ENCODE results near the gene VPS35.
A peak's percentile ranks its signal among the peaks of the same experiment; 100 is the strongest.

VPS35 gene

DNA sequence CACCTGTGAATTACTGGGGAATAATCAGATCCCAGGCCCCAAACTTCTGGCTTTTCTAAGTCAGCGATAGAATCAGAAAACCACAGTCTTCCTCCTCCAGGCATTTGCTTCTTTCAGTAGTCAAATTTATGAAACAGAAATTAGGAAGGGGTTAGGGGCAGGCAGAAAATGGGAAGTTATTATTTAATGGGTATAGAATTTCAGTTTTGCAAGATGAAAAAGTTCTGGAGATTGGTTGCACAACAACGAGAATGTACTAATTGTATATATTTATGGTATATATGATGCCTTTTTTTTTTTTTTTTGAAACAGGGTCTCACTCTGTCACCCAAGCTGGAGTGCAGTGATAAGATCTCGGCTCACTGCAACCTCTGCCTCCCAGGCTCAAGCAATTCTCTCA is 23.9 kb upstream of the VPS35 start:
- Histone ChIP-seq H2BK12ac (ENCODE audit: low read length) (no peak overlapping the region), H4K8ac (ENCODE audit: low read depth, low read length) (no peak overlapping the region), H3K23ac (ENCODE audit: low read length) (no peak overlapping the region), H3K79me1 (ENCODE audit: low read length) (peaks cover 4% of the 10 kb centered on the region), H3K18ac (ENCODE audit: low read length) (no peak overlapping the region), H3K4me3 (ENCODE audit: low read depth, low read length) (no peak overlapping the region), H3K27me3 (ENCODE audit: insufficient read depth, low read length) (no peaks in the 10 kb centered on the region), H4K91ac (ENCODE audit: low read depth, low read length) (no peak overlapping the region), H2AK5ac (ENCODE audit: low read length) (no peak overlapping the region), H3K79me2 (ENCODE audit: control insufficient read depth, insufficient read depth, low read length, poor library complexity) (peaks cover 1% of the 10 kb centered on the region), H4K12ac (ENCODE audit: low read depth, low read length) (no peak overlapping the region), H3K36me3 (ENCODE audit: control insufficient read depth in 1 of 2, insufficient read depth in 2 of 2, low read length in 2 of 2) (no peaks in the 10 kb centered on the region), H2AFZ (ENCODE audit: insufficient read depth, low read length, poor library complexity) (no peak overlapping the region), H2BK5ac (ENCODE audit: low read depth, low read length, poor library complexity) (no peak overlapping the region), H3K9ac (ENCODE audit: low read length) (no peak overlapping the region), H2BK120ac (ENCODE audit: insufficient read depth, low read length, poor library complexity) (no peak overlapping the region), H3K4ac (ENCODE audit: low read depth, low read length) (no peak overlapping the region), H3K4me1 (ENCODE audit: control insufficient read depth in 1 of 2, insufficient read depth in 2 of 2, low read length in 2 of 2) (peaks cover 0 to 9% of the 10 kb centered on the region in 2 experiments), H3K4me2 (ENCODE audit: low read length) (no peak overlapping the region), H3K9me3 (ENCODE audit: insufficient read depth, low read depth, low read length) (no peaks in the 10 kb centered on the region), H3K14ac (ENCODE audit: low read length) (no peak overlapping the region), H3K27ac (ENCODE audit: low read depth, low read length) (no peak overlapping the region)
- no peak for DNase-seq
- WGBS (ENCODE audit: extremely low coverage, insufficient coverage, insufficient read length): no CpG with 5 or more reads among the region's 3 CpGs

DNA sequence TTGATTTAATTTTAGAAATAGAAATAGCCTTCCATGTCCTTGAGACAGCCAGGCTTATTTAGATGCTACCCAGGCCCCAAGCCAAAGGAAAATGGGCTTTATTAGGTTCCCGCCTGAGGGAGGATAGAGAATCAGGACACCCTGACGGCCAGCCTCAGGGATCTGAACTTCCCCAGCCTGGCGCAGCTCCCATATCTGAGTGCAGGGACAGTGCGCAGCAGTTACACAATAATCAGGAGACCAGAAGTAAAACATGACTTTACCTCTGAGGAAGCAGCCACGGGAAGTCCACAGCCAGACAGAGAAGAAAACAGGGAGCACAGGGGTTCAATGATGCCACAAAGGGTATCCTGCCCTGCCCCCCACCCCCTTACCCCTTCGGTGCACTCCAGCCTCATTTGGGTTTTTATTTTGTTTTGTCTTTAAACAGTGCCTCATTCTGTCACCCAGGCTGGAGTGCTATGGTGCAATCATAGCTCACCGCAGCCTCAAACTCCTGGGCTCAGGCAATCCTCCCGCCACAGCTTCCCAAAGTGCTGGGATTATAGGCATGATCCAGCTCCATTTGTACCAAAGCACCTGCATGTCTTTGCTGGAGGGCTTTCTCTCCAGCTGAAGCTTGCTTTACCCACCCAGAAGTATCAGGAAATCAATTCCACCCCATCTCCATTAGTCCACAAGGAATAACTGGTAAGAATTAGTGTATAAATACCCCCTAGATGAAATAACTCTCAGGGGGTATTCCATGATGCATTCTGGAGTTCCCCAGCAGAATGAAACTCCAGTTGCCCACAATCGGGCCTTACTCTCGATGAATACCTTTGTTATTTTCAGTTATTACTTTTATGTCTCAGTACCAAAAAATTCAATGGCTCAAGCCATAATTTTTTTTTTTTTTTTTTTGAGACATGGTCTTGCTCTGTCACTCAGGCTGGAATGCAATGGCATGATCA is 22.4 kb upstream of the VPS35 start:
- peak overlapping the region; percentile 7 for H4K8ac ChIP-seq (ENCODE audit: low read depth, low read length)
- no peak overlapping the region for H3K18ac ChIP-seq (ENCODE audit: low read length)
- peaks cover 1% of the 10 kb centered on the region for H3K79me2 ChIP-seq (ENCODE audit: control insufficient read depth, insufficient read depth, low read length, poor library complexity)
- no peaks in the 10 kb centered on the region for H3K27me3 ChIP-seq (ENCODE audit: insufficient read depth, low read length)
- H2BK12ac ChIP-seq (ENCODE audit: low read length): peak overlapping the region; percentile 70
- peak overlapping the region; percentile 8 for H2BK120ac ChIP-seq (ENCODE audit: insufficient read depth, low read length, poor library complexity)
- no peak overlapping the region for H3K14ac ChIP-seq (ENCODE audit: low read length)
- no peaks in the 10 kb centered on the region for H3K9me3 ChIP-seq (ENCODE audit: insufficient read depth, low read depth, low read length)
- H4K91ac ChIP-seq (ENCODE audit: low read depth, low read length): peak overlapping the region; percentile 26
- no peak overlapping the region for H2BK5ac ChIP-seq (ENCODE audit: low read depth, low read length, poor library complexity)
- no peak overlapping the region for H3K9ac ChIP-seq (ENCODE audit: low read length)
- H3K4me2 ChIP-seq (ENCODE audit: low read length): no peak overlapping the region
- no peak overlapping the region for H3K4me3 ChIP-seq (ENCODE audit: low read depth, low read length)
- H4K12ac ChIP-seq (ENCODE audit: low read depth, low read length): no peak overlapping the region
- DNase-seq: peak in 1 of 2 donors; percentile 8
- H3K23ac ChIP-seq (ENCODE audit: low read length): no peak overlapping the region
- no peak overlapping the region for H3K4ac ChIP-seq (ENCODE audit: low read depth, low read length)
- H3K27ac ChIP-seq (ENCODE audit: low read depth, low read length): no peak overlapping the region
- no peaks in the 10 kb centered on the region for H3K36me3 ChIP-seq (ENCODE audit: control insufficient read depth in 1 of 2, insufficient read depth in 2 of 2, low read length in 2 of 2)
- no peak overlapping the region for H2AFZ ChIP-seq (ENCODE audit: insufficient read depth, low read length, poor library complexity)
- H3K4me1 ChIP-seq (ENCODE audit: control insufficient read depth in 1 of 2, insufficient read depth in 2 of 2, low read length in 2 of 2): peaks cover 0 to 9% of the 10 kb centered on the region in 2 experiments
- peaks cover 4% of the 10 kb centered on the region for H3K79me1 ChIP-seq (ENCODE audit: low read length)
- H2AK5ac ChIP-seq (ENCODE audit: low read length): no peak overlapping the region
- no CpG with 5 or more reads among the region's 10 CpGs for WGBS (ENCODE audit: extremely low coverage, insufficient coverage, insufficient read length)

DNA sequence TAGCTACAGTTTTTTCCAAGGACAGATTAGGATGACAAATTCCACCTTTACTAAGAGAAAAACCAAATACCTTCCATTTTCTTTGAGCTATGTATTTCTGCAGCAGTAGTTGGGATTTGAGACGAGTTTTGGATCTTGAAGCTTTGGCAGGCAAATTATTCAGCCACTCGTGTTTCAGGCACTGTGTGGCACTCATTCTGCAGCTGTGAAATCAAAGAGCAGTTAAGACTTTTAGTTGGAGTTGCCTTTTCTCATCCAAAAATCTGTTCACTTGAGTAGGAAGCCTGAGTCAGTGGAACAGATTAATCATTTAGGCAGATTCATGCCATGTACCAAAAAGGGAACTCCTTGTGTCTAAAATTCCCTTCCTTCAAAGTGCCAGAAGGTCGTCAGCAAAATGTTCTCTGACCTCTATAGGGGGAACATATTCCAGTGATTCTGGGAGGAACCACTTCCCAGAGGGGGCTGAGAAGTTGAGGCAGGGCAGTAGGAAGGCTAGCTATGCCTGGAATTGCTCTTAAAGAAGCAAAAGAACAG is 20.6 kb upstream of the VPS35 start:
- no peak overlapping the region for H4K91ac ChIP-seq (ENCODE audit: low read depth, low read length)
- H4K12ac ChIP-seq (ENCODE audit: low read depth, low read length): no peak overlapping the region
- no peak overlapping the region for H3K4me2 ChIP-seq (ENCODE audit: low read length)
- peaks cover 3% of the 10 kb centered on the region for H3K79me1 ChIP-seq (ENCODE audit: low read length)
- H3K9ac ChIP-seq (ENCODE audit: low read length): no peak overlapping the region
- no peak overlapping the region for H3K27ac ChIP-seq (ENCODE audit: low read depth, low read length)
- H3K4me3 ChIP-seq (ENCODE audit: low read depth, low read length): no peak overlapping the region
- H2BK120ac ChIP-seq (ENCODE audit: insufficient read depth, low read length, poor library complexity): no peak overlapping the region
- DNase-seq: no peak
- H3K14ac ChIP-seq (ENCODE audit: low read length): no peak overlapping the region
- no peak overlapping the region for H2BK5ac ChIP-seq (ENCODE audit: low read depth, low read length, poor library complexity)
- H3K36me3 ChIP-seq (ENCODE audit: control insufficient read depth in 1 of 2, insufficient read depth in 2 of 2, low read length in 2 of 2): no peaks in the 10 kb centered on the region
- H3K9me3 ChIP-seq (ENCODE audit: insufficient read depth, low read depth, low read length): no peaks in the 10 kb centered on the region
- H2AK5ac ChIP-seq (ENCODE audit: low read length): no peak overlapping the region
- no CpG with 5 or more reads among the region's 3 CpGs for WGBS (ENCODE audit: extremely low coverage, insufficient coverage, insufficient read length)
- peaks cover 1% of the 10 kb centered on the region for H3K79me2 ChIP-seq (ENCODE audit: control insufficient read depth, insufficient read depth, low read length, poor library complexity)
- no peak overlapping the region for H3K4ac ChIP-seq (ENCODE audit: low read depth, low read length)
- peaks cover 0 to 9% of the 10 kb centered on the region in 2 experiments for H3K4me1 ChIP-seq (ENCODE audit: control insufficient read depth in 1 of 2, insufficient read depth in 2 of 2, low read length in 2 of 2)
- no peak overlapping the region for H3K18ac ChIP-seq (ENCODE audit: low read length)
- no peaks in the 10 kb centered on the region for H3K27me3 ChIP-seq (ENCODE audit: insufficient read depth, low read length)
- H2AFZ ChIP-seq (ENCODE audit: insufficient read depth, low read length, poor library complexity): no peak overlapping the region
- no peak overlapping the region for H4K8ac ChIP-seq (ENCODE audit: low read depth, low read length)
- H3K23ac ChIP-seq (ENCODE audit: low read length): no peak overlapping the region
- H2BK12ac ChIP-seq (ENCODE audit: low read length): no peak overlapping the region

DNA sequence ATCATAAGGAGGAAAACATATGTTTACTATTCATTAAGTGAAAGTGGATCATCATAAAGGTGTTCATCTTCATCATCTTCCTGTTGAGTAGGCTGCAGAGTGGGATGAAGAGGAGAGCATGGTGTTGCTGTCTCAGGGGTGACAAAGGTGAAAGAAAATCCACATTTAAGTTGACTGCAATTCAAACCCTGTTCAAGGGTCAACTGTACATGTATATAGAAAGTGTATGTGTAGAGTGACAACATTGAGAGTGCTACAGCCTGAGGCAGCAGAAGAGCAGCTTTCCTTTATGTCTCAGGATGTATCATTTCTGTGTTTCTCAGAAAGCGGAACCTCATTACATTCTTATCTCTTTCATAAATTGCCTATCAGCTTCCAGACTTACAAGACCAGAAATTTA is 17.7 kb upstream of the VPS35 start:
- no peak overlapping the region for H3K4me3 ChIP-seq (ENCODE audit: low read depth, low read length)
- H3K4me1 ChIP-seq (ENCODE audit: control insufficient read depth in 1 of 2, insufficient read depth in 2 of 2, low read length in 2 of 2): peaks cover 0 to 7% of the 10 kb centered on the region in 2 experiments
- peaks cover 2% of the 10 kb centered on the region in 2 experiments for H3K36me3 ChIP-seq (ENCODE audit: control insufficient read depth in 1 of 2, insufficient read depth in 2 of 2, low read length in 2 of 2)
- no peak overlapping the region for H3K9ac ChIP-seq (ENCODE audit: low read length)
- no peak overlapping the region for H3K4ac ChIP-seq (ENCODE audit: low read depth, low read length)
- H2BK12ac ChIP-seq (ENCODE audit: low read length): no peak overlapping the region
- no peaks in the 10 kb centered on the region for H3K27me3 ChIP-seq (ENCODE audit: insufficient read depth, low read length)
- no peak overlapping the region for H3K4me2 ChIP-seq (ENCODE audit: low read length)
- WGBS (ENCODE audit: extremely low coverage, insufficient coverage, insufficient read length): no CpG with 5 or more reads among the region's 1 CpG
- no peak for DNase-seq
- peaks cover 1% of the 10 kb centered on the region for H3K79me2 ChIP-seq (ENCODE audit: control insufficient read depth, insufficient read depth, low read length, poor library complexity)
- no peak overlapping the region for H4K91ac ChIP-seq (ENCODE audit: low read depth, low read length)
- no peak overlapping the region for H2BK5ac ChIP-seq (ENCODE audit: low read depth, low read length, poor library complexity)
- H4K12ac ChIP-seq (ENCODE audit: low read depth, low read length): no peak overlapping the region
- no peak overlapping the region for H4K8ac ChIP-seq (ENCODE audit: low read depth, low read length)
- H3K9me3 ChIP-seq (ENCODE audit: insufficient read depth, low read depth, low read length): no peaks in the 10 kb centered on the region
- H2AK5ac ChIP-seq (ENCODE audit: low read length): no peak overlapping the region
- H3K79me1 ChIP-seq (ENCODE audit: low read length): no peaks in the 10 kb centered on the region
- H3K27ac ChIP-seq (ENCODE audit: low read depth, low read length): no peak overlapping the region
- H2AFZ ChIP-seq (ENCODE audit: insufficient read depth, low read length, poor library complexity): no peak overlapping the region
- no peak overlapping the region for H3K18ac ChIP-seq (ENCODE audit: low read length)
- no peak overlapping the region for H3K23ac ChIP-seq (ENCODE audit: low read length)
- H3K14ac ChIP-seq (ENCODE audit: low read length): no peak overlapping the region
- no peak overlapping the region for H2BK120ac ChIP-seq (ENCODE audit: insufficient read depth, low read length, poor library complexity)
